DND-41 (cell line): ENCODE data around the gene RNU6-1.

Source experiments
- EZH2 ChIP-seq: IDR thresholded peaks from 3 replicates; pipeline ENCODE4 v1.6.1; 2012; ENCODE audit warnings: borderline replicate concordance, low read depth, mild to moderate bottlenecking, moderate library complexity, low read length, inconsistent platforms; ENCODE audit not compliant: severe bottlenecking
- TF ChIP-seq, protein P1 (sequence below): IDR thresholded peaks from 2 replicates; pipeline ENCODE4 v1.5.1; 2012; ENCODE audit warnings: borderline replicate concordance, low read length, moderate library complexity, mild to moderate bottlenecking; ENCODE audit not compliant: poor library complexity, severe bottlenecking; ENCODE audit errors: extremely low read depth

GRCh38 chr15:67863442-67863987 is 23.7 kb upstream of the RNU6-1 start:
- TF ChIP-seq, protein P1, sequence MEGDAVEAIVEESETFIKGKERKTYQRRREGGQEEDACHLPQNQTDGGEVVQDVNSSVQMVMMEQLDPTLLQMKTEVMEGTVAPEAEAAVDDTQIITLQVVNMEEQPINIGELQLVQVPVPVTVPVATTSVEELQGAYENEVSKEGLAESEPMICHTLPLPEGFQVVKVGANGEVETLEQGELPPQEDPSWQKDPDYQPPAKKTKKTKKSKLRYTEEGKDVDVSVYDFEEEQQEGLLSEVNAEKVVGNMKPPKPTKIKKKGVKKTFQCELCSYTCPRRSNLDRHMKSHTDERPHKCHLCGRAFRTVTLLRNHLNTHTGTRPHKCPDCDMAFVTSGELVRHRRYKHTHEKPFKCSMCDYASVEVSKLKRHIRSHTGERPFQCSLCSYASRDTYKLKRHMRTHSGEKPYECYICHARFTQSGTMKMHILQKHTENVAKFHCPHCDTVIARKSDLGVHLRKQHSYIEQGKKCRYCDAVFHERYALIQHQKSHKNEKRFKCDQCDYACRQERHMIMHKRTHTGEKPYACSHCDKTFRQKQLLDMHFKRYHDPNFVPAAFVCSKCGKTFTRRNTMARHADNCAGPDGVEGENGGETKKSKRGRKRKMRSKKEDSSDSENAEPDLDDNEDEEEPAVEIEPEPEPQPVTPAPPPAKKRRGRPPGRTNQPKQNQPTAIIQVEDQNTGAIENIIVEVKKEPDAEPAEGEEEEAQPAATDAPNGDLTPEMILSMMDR: peak; percentile 83
- no peak for TF ChIP-seq EZH2
